Stomach smooth muscle (tissue), 2 donors: ENCODE results near the gene PLCB2.

ENCODE experiments used
- H3K27ac ChIP-seq: one replicate; pipeline ENCODE4 v1.7.0; 2013; ENCODE audit warnings: mild to moderate bottlenecking, low read length, inconsistent platforms
- H3K27me3 ChIP-seq, 2 donors: one replicate each; pipeline ENCODE4 v1.7.0; 2013; ENCODE audit warnings: low read length in 2 of 2; ENCODE audit not compliant: insufficient read depth in 2 of 2, control insufficient read depth in 1 of 2
- H3K36me3 ChIP-seq, 2 donors: one replicate each; pipeline ENCODE4 v1.7.0; 2013; ENCODE audit warnings: low read length in 2 of 2; ENCODE audit not compliant: control insufficient read depth in 2 of 2, insufficient read depth in 2 of 2
- H3K4me1 ChIP-seq: one replicate; pipeline ENCODE4 v1.7.0; 2013; ENCODE audit warnings: low read length; ENCODE audit not compliant: control insufficient read depth, insufficient read depth
- H3K4me3 ChIP-seq, 2 donors: one replicate each; pipeline ENCODE4 v1.7.0; 2013; ENCODE audit warnings: low read length in 2 of 2
- H3K9ac ChIP-seq, 2 donors: one replicate each; pipeline ENCODE4 v1.7.0; 2013; ENCODE audit warnings: low read length in 2 of 2, mild to moderate bottlenecking in 1 of 2
- H3K9me3 ChIP-seq, 2 donors: one replicate each; pipeline ENCODE4 v1.7.0; 2013; ENCODE audit warnings: low read length in 2 of 2; ENCODE audit not compliant: control insufficient read depth in 2 of 2
- donor health status: healthy.
- donor health status: Pancreatic carcinoma.

The PLCB2 gene

DNA sequence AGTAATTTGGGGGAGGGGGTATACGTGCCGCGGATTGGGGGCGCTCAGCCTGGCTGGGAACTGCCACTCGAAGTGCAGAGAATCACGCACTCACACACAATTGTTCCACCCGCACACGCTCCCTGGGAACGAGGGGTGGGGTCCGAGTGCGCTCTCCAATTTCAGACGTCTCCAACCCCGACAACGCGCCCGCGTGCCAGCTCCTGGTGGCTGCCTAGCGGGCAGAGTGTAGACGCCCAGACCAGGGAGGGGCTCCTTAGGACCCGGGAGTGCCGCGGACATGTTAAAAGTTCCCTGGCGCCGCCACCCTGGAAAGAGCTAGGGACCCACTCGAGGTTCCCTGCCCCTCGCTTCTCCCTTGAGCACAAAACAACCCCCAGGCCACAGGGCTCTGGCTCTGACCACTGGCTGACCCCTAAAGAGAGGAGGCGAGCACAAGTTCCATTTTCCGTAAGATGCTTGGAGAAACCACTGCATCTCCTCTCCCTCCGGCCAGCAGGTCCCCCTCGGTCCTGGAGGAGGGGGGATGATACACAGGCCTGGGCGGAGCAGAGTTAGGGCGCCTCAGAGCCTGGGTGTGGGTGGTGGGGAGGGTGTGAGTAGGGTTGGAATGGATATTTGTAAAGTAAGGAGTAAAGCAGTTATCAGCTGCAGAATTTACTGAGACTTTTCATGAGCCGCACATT lies 24.0 kb downstream of the PLCB2 start:
- Histone ChIP-seq H3K9ac (no peak overlapping the region), H3K27ac (no peak overlapping the region), H3K36me3 (no peaks in the 10 kb centered on the region), H3K4me1 (peaks cover 59% of the 10 kb centered on the region), H3K9me3 (no peaks in the 10 kb centered on the region), H3K4me3 (no peak overlapping the region), H3K27me3 (peaks cover 10 to 45% of the 10 kb centered on the region in 2 donors)

DNA sequence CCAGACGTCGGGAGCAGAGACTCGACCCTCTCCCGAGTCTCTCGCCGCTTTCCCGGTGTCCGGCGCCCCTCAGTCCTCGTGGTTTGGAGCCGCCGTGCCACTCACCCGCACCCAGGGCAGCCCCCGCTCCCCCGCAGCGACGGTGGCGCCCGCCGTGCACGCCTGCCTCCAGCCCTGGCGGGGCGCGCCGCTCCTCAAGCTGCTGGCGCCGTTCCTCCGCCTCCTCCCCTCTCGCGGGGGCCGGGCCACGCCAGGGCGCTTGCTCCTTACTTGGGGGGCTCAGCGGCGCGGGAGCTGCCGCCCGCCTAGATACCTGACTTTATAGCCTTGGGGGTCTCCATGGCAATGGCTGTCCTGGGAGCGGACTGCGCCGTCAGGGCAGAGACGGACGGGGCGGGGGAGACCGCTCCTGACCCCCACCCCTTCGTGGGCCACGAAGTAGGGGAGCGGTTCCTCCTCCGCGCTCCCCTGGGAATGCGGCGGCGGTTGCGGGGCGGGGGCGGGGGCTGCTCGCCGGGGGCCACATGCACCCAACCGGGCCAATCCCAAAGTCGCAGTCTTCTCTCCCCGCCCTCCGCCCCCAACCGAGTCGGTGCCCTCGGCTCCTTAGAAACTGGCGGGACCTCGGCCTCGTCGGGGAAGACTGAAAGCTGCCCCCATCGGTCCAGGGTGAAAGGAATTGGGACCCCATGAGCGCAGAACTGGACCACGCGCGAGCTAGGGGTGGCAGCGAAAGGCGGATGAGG lies 24.7 kb downstream of the PLCB2 start, which contains the start of gene ANKRD63:
ANKRD63 (minus strand) TSS at position 196 of the 746 bp plus-strand sequence. CDS start 478 bp downstream, outside the sequence.
- Histone ChIP-seq H3K4me1 (peaks cover 55% of the 10 kb centered on the region), H3K27ac (no peak within 1 kb of the TSS), H3K9ac (no peak within 1 kb of the TSS), H3K9me3 (no peaks in the 10 kb centered on the region), H3K27me3 (peaks cover 12 to 46% of the 10 kb centered on the region in 2 donors), H3K4me3 (peak within 1 kb of the TSS; percentile 53 to 74), H3K36me3 (no peaks in the 10 kb centered on the region)

DNA sequence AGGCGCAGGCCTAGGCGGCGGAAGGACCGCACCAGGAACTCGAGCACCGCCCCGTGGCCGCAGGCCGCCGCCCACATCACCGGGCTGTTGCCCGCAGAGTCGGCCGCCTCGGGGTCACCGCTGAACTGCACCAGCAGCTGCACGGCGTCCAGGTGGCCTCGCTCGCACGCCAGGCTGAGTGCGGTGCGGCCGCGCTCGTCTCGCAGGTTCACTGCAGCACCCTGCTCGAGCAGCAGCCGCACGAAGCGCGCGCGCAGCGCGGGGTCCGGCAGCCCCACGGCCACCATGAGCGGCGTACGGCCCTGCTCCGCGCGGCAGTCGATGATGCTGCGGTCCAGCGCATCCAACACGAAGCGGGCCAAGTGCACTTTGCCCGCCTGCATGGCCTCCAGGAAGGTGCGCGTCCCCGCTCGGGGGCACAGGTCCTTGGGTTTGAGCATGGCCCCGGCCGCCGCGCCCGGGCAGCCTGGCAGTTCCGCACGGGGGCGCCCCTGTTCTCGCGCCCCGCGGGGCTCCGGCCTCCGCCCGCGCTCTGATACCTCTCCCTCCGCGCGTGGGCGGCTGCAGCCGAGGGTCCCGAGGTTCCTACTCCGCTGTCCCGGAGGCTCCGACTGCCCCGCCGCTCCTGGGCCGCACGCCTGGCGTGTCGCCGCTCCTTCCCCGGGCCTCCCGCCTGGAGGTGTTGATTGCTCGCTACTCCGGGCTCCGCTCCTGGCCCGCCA lies 25.4 kb downstream of the PLCB2 start:
- peak overlapping the region; percentile 53 to 74 for H3K4me3 ChIP-seq
- no peaks in the 10 kb centered on the region for H3K9me3 ChIP-seq
- H3K27me3 ChIP-seq: peaks cover 12 to 49% of the 10 kb centered on the region in 2 donors
- no peaks in the 10 kb centered on the region for H3K36me3 ChIP-seq
- no peak overlapping the region for H3K27ac ChIP-seq
- peaks cover 55% of the 10 kb centered on the region for H3K4me1 ChIP-seq
- no peak overlapping the region for H3K9ac ChIP-seq

DNA sequence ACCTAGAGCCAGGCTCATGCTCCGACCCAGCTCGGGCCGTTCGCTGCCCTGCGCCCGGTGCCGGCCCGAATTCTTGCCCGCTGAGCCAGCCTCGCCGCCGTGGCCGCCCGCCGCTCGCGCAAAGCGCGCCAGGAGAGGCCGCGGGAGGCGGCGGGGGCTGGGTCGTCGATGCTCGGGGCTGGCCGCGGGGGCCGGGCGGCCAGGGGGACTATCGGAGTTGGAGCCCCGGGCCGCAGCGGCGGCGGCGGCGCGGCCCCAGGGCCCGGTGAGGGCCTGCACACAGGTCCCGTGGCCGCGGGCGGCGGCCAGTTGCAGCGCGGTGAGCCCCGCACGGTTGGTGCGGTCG lies 26.0 kb downstream of the PLCB2 start:
- Histone ChIP-seq H3K27ac (no peak overlapping the region), H3K27me3 (peaks cover 12 to 49% of the 10 kb centered on the region in 2 donors)

DNA sequence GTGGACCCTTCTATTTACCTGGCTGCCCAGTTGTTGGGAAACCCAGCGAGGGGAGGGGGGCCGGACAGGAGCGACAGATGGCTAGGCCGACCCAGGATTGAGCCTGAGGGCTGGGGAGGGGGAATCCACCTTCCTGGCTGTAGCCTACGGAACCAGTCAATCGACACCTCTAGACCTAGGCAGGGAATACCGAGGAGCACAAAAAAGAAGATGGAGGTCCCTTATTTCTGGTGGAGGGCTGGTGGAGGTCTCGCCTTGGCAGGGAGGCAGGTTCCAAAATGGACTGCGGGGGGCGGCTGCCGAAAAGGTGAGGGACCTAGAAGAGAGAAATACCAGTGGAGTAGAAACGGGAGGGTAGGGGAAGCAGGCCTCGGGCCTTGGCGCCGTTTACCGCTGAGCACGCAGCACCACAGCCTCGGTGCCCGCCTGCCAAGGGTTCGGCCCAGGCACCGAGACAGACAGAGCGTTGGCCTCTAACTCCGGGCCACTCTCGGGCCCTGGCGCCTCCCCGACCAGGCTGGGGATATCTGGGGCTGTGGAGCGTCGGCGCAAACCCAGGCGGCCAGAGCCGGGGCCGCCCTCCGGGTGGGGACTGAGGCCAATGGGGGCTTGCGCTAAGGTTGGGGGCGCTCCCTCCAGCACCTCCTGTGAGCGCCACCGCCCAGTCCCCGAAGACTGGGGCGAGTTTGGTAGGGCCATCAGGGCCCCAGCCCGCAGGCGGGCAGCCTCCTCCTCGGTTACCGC lies 26.5 kb downstream of the PLCB2 start:
- Histone ChIP-seq H3K27ac (no peak overlapping the region), H3K9me3 (no peaks in the 10 kb centered on the region), H3K4me1 (peaks cover 51% of the 10 kb centered on the region), H3K9ac (no peak overlapping the region), H3K27me3 (peaks cover 12 to 49% of the 10 kb centered on the region in 2 donors), H3K4me3 (no peak overlapping the region), H3K36me3 (no peaks in the 10 kb centered on the region)

More for the DNA sequence above, 26.0 kb downstream of the PLCB2 start:
- Histone ChIP-seq H3K9ac (no peak overlapping the region), H3K4me1 (peaks cover 55% of the 10 kb centered on the region), H3K4me3 (peak overlapping the region; percentile 53 to 74), H3K36me3 (no peaks in the 10 kb centered on the region), H3K9me3 (no peaks in the 10 kb centered on the region)

DNA sequence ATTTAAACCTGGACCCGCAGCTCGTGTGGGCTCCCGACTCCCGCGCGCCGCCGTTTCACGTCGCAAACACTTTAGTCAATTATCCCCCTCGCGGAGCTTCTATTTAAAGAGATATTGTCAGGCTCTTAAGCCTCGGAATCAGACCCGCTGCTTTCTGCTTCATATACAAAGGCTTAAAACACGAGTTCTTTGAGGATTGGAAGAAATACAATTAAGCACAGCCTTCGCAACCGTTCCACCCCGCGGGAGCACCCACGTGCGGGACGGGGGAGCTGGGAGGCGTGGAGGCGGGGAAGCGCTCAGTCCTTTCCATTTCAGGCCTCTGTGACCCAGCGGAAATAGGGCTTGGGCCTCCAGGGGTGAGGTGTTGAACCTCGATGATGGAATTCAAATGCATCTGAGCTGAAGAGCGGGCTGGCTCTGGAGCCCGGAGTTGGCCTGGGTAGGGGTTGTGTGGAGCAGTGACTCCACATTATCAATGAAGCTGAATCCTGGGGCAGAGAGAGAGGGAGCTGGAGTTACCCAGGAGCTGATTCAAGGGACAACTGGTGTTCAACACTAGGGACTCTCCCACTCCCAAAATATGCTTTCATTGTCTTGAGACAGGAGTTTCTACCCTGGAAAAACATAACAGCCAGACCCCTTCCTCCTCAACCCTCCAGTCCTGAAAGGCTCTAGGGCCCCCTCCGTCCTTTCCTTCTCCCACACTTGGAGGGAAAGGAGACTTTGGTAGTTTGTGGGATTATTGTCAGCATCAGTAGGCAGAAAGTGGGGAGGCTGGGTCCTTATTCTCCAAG lies 27.3 kb downstream of the PLCB2 start:
- H3K9me3 ChIP-seq: no peaks in the 10 kb centered on the region
- H3K4me1 ChIP-seq: peaks cover 44% of the 10 kb centered on the region
- H3K27me3 ChIP-seq: peaks cover 12 to 49% of the 10 kb centered on the region in 2 donors
- H3K9ac ChIP-seq: no peak overlapping the region
- no peak overlapping the region for H3K4me3 ChIP-seq
- H3K36me3 ChIP-seq: no peaks in the 10 kb centered on the region
- no peak overlapping the region for H3K27ac ChIP-seq

DNA sequence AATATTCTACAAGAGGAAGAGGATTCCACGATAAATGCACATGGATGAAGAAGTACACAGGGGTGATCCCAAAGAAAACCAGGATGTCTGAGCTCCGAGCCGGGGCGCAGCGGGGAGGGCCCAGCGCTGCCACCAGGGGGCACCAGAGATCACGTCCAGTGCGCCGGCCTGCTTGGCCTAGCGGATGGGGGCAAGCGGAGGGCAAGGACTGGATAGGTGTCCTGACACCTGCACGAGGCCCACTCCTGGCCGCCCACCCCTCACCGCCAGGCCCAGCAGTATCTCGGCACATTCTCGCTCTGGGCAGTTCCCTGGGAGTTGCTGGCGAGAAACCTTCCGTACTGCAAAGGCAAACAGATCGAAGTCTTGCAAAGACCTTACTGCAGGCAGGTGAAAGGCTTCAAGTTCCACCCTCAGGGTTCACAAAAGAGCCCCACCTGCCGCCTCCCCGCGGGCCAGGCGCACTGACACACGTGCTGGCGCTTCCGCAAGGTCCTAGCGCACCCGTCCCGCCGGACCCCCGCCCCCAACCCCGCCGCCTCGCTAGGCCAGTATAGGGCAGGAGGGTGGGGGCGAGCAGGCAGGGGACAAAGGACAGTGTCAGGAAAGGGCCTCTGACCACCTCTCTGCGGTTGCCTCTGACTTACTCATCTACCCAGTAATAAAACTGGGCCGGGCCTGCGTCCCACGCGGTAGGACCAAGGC lies 28.1 kb downstream of the PLCB2 start:
- Histone ChIP-seq H3K9ac (no peak overlapping the region), H3K4me3 (peak overlapping the region in 1 of 2 donors; percentile 29), H3K9me3 (no peaks in the 10 kb centered on the region), H3K36me3 (no peaks in the 10 kb centered on the region), H3K27me3 (peaks cover 12 to 49% of the 10 kb centered on the region in 2 donors), H3K27ac (no peak overlapping the region), H3K4me1 (peaks cover 37% of the 10 kb centered on the region)

DNA sequence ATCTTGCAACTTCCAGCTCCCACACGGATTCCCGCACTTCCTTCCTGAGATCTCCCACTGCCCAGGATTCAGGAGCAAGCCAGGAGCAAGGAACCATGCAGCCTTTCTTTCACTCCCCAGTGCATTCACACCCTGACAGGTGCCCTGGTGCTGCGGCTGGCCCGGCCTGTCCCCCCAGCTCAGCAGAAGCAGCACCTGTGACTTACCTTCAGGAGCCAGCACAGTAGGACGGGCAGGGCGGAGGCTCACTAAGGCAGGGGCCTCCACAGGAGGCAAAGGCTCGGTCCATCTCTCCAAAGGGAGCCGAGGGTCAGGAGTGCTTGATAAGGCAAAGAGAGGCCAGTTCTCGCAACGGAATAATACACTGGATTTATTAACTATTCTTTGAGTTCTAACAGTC lies 29.7 kb downstream of the PLCB2 start:
- H3K27ac ChIP-seq: no peak overlapping the region
- no peak overlapping the region for H3K9ac ChIP-seq
- H3K36me3 ChIP-seq: no peaks in the 10 kb centered on the region
- H3K4me3 ChIP-seq: no peak overlapping the region
- peaks cover 26% of the 10 kb centered on the region for H3K4me1 ChIP-seq
- peaks cover 12 to 41% of the 10 kb centered on the region in 2 donors for H3K27me3 ChIP-seq
- no peaks in the 10 kb centered on the region for H3K9me3 ChIP-seq

DNA sequence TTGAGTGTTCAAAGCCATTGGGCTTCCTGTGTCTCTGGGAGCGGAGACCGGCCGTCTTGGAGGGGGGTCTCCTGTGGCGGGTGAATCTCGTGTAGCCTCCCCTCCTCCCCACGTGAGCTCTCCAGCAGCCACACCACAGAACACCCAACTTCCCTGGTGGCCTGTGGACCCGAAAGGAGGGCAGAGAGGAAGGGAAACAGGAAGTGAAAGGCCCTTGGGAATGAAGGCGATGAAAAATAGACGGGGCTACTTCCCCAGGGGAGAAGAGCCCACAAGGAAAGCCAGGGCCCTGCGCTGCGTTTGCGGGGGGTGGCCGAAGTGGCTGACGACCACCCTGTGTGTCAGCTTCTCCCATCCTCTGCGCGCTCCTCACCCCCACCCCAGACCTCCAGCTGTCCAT lies 30.3 kb downstream of the PLCB2 start:
- no peaks in the 10 kb centered on the region for H3K36me3 ChIP-seq
- H3K4me1 ChIP-seq: peaks cover 20% of the 10 kb centered on the region
- no peak overlapping the region for H3K27ac ChIP-seq
- H3K4me3 ChIP-seq: no peak overlapping the region
- H3K9ac ChIP-seq: no peak overlapping the region
- no peaks in the 10 kb centered on the region for H3K9me3 ChIP-seq
- H3K27me3 ChIP-seq: peaks cover 12 to 40% of the 10 kb centered on the region in 2 donors
